Suppressor macrophage (primary cell): ENCODE data around the gene ADCK1.
"Not testable (repeated sequence)": the region's sequence is repeated elsewhere in the genome, so short reads cannot be mapped to it uniquely, and the experiment has no call there.

Source experiments
- DNase-seq, 4 experiments: peaks; one replicate each; pipeline ENCODE4 v3.0.0-alpha.2; 2020 to 2022

ADCK1 gene

GRCh38 chr14:77867476-77867875, 67.6 kb downstream of the ADCK1 start:
- no peak for DNase-seq

- no peak for DNase-seq
Measured at GRCh38 chr14:77868552-77869285, 68.8 kb downstream of the ADCK1 start.

DNA sequence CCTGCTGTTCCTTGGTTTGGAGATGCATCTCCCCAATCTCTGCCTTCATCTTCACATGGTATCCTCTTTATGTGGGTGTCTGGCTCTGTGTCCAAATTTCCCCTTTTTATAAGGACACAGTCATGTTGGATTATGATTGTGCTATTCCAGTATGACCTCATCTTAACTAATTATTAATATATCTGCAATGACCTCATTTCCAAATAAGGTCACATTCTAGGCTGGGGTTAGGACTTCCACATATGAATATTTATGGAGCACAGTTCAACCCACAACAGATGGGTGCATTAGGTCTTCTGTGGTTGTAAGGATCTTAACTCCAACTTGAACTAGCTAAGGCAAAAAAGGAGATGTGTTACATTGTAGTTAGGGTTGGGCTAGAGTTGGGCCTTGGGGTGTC, 69.4 kb downstream of the ADCK1 start:
- DNase-seq = peak; percentile 22 to 76 (median 38)

GRCh38 chr14:77870646-77871045, 70.7 kb downstream of the ADCK1 start:
- DNase-seq = no peak

DNA sequence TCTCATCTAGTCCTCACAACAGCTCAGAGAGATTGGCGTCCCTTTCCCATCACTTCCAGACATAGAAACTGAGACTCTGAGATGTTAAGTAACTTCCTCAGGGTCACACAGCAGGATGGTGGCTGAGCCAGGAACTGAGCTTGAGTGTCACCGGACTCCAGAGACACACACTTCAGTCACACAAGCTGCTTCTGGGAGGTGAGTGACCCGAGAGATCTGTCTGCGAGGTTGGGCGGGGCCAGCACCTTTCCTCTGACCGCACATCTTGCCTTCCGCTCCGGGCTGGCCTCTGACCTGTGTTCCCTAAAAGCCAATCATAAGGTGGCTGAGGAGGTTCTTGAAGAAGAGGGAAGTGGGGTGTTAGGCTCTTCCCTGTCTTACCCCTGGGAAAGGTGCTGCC, 72.2 kb downstream of the ADCK1 start:
- DNase-seq = no peak

DNA sequence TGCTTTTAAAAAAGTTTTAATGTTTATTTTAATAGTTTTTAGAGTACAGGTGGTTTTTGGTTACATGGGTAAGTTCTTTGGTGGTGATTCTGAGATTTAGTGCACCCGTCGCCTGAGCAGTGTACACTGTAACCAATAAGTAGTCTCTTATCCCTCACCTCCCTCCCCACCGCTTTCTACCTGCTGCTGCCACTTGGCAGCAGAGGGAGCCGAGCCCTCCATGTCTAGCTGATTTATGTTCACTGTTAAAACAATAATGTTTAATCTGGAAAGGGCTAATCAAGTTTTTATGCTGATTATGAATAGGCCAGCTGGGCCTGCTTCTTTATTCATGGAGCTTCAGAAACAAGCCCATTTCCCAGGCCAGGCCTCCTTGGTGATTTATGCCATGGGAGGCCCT, 73.1 kb downstream of the ADCK1 start:
- DNase-seq = no peak

DNA sequence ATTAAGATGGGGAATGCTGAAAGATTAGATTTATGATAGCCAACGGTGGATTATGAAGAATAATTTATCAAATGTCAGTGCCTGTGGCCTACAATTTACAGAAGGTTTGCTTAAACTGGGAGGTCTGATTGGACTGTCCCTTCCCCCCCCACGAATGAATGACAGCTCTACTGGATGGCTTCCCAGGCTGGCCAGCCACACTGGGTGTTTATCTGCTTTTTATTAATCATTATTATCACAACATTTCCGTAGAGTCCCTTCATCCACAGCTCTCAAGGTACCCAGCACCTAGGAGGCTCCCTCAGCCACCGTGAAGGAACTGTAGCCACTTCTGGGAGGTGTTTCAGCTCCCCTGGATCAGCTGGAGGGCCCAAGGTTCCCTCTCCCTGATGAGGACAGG, 78.9 kb downstream of the ADCK1 start:
- no peak for DNase-seq

- DNase-seq = no peak
Measured at GRCh38 chr14:77880056-77880455, 80.1 kb downstream of the ADCK1 start.

- DNase-seq = no peak
Measured at GRCh38 chr14:77882098-77882497, 82.2 kb downstream of the ADCK1 start.

DNA sequence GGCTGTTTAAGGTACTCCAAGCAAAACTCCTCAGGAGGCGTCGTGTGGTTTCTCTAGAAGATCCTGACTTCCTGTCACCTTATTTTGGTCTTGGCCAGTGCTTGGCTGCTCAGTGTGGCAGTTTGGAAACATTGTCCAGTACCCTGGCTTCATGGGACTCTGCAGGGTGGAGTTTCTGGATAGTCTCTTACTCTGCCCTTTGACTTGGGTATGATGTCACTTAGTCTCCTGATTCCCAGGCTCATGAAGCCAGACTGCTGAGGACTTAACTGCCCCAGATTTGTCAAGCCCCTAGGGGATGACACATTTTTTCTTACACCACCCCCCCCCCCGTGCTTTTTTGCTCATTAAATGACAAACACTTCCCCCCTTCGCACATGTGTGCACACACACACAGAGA, 82.7 kb downstream of the ADCK1 start:
- peak; percentile 26 to 72 (median 40) for DNase-seq

- peak; percentile 40 to 61 (median 58) for DNase-seq
Measured at GRCh38 chr14:77883131-77883846, 83.4 kb downstream of the ADCK1 start.

GRCh38 chr14:77883847-77884238, 83.9 kb downstream of the ADCK1 start:
- DNase-seq = no peak

DNA sequence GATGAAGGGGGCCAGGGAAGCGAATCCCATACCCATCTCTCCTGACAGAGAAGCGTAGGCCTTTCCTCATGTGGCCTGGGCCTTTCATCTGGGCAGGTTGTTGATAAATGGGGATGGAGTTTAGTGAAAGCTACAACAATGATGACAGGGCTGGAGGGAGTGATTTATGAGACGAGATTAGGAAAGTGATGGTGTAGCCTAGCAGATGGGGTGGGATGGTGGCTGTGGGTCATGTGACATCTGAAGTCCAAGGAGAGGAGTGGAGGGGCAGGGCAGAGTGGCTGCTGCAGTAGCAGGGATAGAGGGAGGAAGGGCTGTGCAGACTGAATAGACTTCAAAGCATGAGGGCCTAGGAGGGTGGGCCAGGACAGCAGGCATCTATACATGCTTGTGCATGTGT, 85.5 kb downstream of the ADCK1 start:
- DNase-seq = no peak

DNA sequence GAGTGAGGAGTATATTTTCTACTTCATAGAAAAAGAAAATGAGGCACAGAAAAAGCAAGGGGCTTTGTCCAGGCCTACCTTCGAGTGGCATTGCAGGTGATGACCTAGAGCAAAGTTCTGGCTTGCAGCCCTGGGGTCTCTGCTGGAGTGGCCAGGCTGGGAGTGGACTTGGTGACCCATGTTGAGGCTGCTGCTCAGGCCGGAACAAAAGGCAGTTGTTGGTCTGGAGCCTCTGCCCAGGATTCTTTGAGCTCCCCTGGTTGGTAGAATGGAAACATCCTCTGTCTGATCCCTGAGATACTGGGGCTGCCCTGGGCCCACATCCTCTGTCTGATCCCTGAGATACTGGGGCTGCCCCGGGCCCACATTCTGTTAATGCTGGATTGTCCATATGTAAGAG, 86.1 kb downstream of the ADCK1 start:
- DNase-seq = no peak

DNA sequence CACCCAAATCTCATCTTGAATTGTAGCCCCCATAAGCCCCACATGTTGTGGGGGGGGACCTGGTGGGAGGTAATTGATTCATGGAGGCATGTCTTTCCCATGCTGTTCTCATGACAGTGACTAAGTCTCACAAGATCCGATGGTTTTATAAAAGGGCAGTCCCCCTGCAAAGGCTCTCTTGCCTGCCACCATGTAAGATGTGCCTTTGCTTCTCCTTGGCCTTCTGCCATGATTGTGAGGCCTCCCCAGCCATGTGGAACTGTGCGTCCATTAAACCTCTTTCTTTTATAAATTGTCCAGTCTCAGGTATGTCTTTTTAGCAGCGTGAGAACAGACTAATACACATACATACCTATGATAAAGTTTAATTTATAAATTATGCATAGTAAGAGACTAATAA, 89.0 kb downstream of the ADCK1 start:
- not testable (repeated sequence) for DNase-seq

DNA sequence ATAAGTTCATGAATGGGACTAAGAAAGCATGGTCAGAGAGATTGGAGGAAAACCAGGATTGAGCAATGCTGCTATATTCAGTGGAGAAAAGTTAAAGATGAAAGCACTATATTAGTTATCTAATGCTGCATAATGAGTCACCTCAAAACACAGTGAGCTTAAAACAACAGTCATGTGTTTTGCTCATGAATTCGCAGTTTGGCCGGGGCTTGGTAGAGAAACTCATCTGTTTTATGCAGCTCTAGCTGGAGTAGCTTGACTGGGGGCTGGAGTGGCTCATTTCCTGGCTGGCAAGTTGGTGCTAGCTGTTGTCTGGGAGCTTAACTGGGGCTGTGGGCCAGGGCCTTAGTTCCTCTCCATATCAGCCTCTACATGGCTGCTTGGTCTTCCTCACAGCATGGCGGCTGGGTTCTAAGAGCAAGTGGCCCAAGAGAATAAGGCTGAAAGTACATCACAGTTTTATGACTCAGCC, 90.1 kb downstream of the ADCK1 start:
- no peak for DNase-seq

GRCh38 chr14:77890873-77891272, 91.0 kb downstream of the ADCK1 start:
- no peak for DNase-seq

GRCh38 chr14:77892381-77892871, 92.5 kb downstream of the ADCK1 start:
- DNase-seq = no peak

DNA sequence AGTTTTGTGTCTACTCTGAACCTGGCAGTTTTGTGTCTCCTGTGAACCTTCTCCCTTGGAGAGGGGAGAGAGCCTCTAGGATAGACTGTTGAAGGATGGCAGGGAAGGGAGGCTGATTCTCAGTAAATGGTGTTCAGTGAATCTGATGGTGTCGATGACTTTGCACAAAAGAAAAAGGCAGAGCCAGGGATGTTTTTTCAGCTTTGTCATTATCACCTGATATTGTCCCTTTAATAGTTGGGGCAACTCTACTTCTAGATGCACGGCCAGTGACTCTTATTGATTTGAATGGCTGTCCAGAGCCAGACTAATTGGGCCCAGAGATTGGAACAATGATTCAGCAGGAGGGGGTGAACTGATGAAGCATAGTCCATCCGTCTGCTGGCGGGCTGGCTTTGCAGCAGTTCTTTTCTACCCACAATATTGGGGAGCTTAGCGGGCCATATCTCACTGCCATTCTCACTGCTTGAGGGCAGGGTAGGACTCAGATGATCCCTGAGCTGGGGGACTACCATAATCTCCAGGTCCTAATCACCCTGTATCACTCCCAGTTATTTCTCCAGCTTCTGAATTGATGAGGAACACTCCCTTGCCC, 93.1 kb downstream of the ADCK1 start:
- no peak for DNase-seq

GRCh38 chr14:77897374-77897773, 97.5 kb downstream of the ADCK1 start:
- no peak for DNase-seq

GRCh38 chr14:77902811-77903210, 102.9 kb downstream of the ADCK1 start:
- DNase-seq = no peak

- DNase-seq = no peak
Measured at GRCh38 chr14:77903221-77903620, 103.3 kb downstream of the ADCK1 start.

DNA sequence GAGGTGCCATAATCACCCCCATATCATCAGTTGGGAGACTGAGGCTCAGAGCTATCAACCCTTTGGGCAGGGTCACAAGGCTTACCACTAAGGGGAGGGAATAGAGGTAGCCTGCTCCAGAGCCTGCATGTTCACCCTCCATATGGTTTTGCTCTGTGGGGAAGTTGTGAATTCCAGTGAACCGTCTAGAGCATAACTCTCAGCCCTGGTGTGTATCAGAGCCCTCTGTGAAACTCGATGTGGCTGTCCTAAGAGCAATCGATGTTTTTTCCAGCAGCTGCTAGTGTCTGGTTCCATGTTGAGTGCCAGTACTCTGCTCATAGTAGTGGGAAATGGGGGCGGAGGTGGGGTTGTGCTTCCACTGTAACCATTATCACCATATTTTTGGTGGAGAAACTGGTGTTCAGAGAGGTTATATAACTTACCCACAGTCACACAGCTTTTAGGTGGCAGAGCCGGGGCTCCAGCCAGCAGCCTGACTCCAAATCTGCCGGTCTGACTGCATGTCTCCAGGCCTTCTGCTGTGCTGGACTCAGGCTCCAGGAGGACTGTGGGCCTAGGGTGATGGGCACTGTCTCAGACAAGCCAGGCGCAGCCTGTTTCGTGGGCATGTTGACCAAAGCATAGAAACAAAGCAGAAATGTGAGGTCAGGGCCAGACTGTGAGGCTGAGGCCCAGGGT, 104.2 kb downstream of the ADCK1 start:
- DNase-seq = no peak
